Measurements from ENCODE around the gene MRPS6.

MRPS6 gene

GRCh38 chr21:34156957-34157356, 83.6 kb downstream of the MRPS6 start:
- no peak for TF ChIP-seq CTCF (conservative IDR thresholded peaks at IDR 0.05; ENCODE audit: low read length)
- DNase-seq (ENCODE audit: low read depth), result no peak
- no peak overlapping the region for H3K4me3 ChIP-seq (ENCODE audit: low read length)

GRCh38 chr21:34157521-34157920, 84.1 kb downstream of the MRPS6 start:
- DNase-seq (ENCODE audit: low read depth), result no peak
- no peak for TF ChIP-seq CTCF (conservative IDR thresholded peaks at IDR 0.05; ENCODE audit: low read length)
- H3K4me3 ChIP-seq (ENCODE audit: low read length), result no peak overlapping the region

- DNase-seq (ENCODE audit: low read depth), result no peak
- H3K4me3 ChIP-seq (ENCODE audit: low read length), result no peak overlapping the region
- TF ChIP-seq CTCF (conservative IDR thresholded peaks at IDR 0.05; ENCODE audit: low read length), result no peak
These were observed 85.8 kb downstream of the MRPS6 start for GRCh38 chr21:34158866-34159835.

GRCh38 chr21:34166468-34166867, 93.1 kb downstream of the MRPS6 start:
- no peak overlapping the region for H3K4me3 ChIP-seq (ENCODE audit: low read length)
- no peak for DNase-seq (ENCODE audit: low read depth)
- no peak for TF ChIP-seq CTCF (conservative IDR thresholded peaks at IDR 0.05; ENCODE audit: low read length)

- DNase-seq (ENCODE audit: low read depth), result no peak
- no peak overlapping the region for H3K4me3 ChIP-seq (ENCODE audit: low read length)
- no peak for TF ChIP-seq CTCF (conservative IDR thresholded peaks at IDR 0.05; ENCODE audit: low read length)
These were observed 97.5 kb downstream of the MRPS6 start for GRCh38 chr21:34170886-34171285.

GRCh38 chr21:34174470-34174869, 101.1 kb downstream of the MRPS6 start:
- H3K4me3 ChIP-seq (ENCODE audit: low read length), result no peak overlapping the region
- no peak for DNase-seq (ENCODE audit: low read depth)
- TF ChIP-seq CTCF (conservative IDR thresholded peaks at IDR 0.05; ENCODE audit: low read length), result no peak

GRCh38 chr21:34176448-34176847, 103.1 kb downstream of the MRPS6 start:
- TF ChIP-seq CTCF (conservative IDR thresholded peaks at IDR 0.05; ENCODE audit: low read length), result no peak
- H3K4me3 ChIP-seq (ENCODE audit: low read length), result no peak overlapping the region
- no peak for DNase-seq (ENCODE audit: low read depth)

Data from AG10803 (cell line).